HG02852 (cell line): ENCODE measurements around the gene DGKI.

Experiments used
- ATAC-seq: cut with Tn5 transposase; IDR thresholded peaks from one replicate; pipeline ENCODE4 v1.9.1; 2021; ENCODE audit warnings: mild to moderate bottlenecking, moderate library complexity; ENCODE audit not compliant: unreplicated experiment

The DGKI gene

DNA sequence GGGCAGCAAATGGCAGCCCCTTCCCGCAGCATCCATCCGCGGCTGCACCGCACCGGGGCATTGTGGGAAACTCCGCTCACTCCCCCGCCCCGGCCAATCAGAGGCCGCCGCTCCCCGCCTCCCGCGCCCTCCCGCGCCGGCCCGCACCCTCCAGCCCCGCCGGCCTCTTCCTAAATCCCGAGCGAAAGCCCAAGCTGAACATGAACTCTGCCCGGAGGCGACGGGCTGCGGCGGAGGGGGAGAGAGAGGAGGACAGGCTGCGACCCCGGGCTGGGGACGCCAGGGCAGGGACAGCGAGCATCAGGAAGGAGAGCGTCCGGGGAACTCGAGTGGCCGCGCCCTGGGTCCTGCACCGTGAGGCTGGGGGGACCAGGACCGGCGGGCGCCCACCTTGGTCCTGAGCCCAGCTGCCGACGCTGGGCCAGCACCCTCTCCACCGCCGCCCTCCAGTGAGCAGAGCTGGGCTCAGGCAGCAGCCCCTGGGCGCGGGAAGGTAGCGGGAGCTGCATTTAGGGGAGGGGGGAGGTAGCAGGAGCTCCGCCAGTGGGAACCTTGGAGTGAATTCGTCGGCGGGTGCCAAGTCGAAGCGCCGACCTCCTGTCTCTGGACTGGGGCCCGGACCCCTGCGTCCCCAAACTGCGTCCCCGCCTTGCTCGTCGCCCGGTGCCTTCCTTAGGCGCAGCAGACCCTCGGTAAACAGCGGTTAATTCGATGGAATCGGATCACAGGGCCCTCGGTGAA, at the start of gene DGKI:
Gene DGKI (minus strand): TSS at position 148 of the 741 bp plus-strand sequence.
- peak; percentile 42 for ATAC-seq

DNA sequence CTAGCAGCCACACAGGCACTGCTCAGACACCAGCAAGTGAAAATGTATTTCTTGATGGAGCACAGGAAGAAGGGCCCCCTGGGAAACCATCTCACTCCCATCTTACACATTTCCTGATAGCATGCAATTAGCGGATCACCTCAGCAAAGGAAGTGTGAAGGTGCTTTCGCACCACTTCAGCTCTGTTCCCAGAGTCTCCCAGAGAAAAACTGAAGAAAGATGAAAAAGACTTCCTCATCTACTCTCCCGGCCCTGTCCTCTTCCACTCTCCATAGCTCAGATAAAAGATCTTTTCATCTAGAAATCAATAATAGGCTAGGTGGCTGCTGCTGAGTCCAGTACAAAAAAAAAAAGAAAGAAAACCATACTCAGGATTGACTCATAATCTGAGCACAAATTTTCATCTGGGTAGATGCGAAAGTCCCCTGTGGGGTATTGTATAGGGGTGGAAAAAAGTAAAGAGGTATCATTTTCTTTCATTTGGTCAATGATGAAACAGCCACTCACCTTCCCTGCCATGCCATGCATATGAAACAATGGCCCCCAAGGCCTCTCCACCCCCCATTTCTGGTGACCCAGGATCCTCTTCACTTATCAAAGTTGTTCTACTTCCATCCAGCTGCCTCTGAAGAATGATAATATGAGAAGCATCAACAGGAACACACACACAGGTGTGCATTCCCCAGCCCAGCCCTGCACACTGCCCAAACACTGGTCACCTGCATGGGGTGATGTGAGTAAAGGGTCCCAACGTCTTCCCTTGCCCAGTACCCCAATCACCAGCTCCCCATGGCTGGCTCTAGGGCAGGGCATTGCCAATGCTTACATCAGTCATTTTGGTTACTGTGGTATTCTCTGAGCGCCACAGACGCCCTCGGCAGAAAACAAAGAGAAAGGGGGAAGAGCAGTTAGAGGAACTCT, 48.8 kb upstream of the DGKI start:
- peak; percentile 80 for ATAC-seq

DNA sequence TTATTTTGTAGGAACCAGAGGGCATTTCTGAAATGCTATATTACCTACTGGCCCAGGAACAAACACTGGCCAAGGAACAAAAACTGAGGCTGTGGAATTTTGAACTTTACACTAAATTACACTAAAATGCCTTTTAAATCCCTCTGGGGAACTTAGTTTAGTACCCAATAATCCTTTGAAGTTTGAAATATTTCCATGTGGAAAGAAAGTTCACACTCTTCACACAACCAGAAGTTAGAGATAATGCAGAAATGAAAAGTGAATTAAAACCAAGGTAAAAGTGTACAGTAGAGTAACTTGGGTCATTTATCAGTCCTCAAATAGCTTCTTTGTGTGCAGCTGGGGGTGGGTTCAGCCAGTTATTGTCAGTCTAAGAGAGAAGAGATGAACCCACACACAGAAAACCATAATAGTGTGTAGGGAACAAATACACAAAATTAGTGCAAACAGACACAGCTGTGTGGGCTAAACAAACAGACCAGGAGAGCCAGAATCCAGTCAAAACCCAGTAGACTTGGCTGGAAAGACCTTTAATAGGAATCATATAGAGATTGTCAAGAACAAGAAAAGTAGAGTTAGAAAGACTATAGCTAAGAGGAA, 46.5 kb upstream of the DGKI start:
- ATAC-seq: no peak

DNA sequence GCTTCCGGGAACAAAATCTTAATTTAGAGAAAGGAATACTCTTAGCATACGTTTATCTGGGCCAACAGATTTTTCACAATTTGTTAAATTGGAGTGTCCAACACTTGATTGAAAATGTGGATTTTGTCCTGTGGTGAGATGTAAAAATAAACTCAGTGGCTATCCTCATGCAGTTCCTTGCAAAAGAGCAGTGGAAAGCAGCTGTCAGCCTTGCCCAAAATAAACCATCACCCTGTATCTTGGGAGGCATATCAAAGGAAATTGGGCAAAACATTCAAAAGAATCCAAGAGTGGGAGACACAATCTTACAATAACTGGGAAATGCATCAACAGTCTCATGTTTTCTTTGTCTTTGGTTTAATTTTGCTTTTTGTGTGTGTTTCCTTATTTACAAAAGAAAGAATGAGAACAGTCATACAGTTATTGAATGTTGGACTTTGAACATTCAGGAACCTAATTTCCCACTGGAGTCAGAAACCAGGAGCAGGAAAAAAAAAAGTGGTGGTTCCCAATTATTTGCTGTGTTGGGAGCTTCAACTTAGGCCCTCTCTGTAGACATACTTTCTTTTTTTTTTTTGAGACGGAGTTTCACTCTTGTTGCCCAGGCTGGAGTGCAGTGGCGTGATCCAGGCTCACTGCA, 44.4 kb upstream of the DGKI start:
- no peak for ATAC-seq

DNA sequence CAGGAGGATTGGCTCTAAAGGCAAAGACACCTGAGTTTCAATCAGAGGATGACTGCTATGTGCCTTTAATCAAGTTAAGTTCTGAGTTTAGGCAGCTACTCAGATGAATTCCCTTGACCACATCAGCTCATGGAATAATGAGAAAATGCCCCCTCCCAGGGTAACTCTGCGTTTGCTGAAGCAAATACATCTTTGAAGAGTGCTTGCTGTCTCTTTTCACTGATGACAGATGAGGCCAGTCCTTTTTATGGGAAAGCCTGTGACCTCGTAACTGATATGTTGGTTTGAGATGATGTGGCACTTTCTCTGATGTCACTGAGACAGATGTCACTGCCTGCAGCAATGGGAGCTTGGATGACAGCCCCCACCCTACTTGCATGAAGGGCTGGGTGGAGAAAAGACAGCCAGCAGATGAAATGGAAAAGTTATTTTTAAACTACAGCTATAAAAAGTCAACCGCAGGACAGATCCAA, 43.7 kb upstream of the DGKI start:
- ATAC-seq: no peak

DNA sequence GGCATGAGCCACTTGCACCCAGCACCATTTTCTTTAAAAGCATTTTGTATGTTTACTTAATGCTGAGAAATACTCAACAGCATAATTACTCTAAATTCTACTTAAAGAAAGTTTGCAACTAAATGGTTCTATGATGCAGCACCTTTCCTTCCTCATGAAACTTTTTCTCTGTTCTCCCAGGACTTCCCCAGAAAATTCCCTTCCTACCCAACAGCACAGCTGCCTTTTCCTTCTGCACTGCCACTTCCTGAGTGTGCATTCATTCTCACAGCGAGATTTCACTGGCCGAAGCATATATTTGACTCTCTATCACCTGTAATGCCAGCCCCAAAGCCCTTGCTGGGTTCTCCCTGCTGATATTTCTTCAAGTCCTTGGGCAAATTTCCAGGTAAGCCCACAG, 41.5 kb upstream of the DGKI start:
- ATAC-seq: no peak

DNA sequence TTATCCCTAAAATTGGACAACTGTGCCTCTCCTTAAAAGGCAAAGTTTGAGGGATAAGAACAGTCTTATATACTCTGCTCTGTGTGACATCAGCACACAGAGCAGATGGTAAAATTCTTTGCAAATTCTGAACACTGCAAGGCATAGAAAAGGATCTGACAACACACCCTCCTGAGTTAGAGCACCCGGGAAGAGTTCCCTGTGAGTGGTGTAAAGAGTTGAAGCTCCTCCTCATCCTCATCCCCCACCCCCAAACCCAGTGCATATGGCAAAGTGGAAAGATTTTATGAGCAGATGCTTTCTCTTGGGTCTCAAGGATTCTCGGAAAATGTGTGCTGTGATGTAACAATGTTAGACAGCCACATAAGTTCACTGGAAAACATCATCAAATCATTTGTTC, 40.0 kb upstream of the DGKI start:
- ATAC-seq: no peak

DNA sequence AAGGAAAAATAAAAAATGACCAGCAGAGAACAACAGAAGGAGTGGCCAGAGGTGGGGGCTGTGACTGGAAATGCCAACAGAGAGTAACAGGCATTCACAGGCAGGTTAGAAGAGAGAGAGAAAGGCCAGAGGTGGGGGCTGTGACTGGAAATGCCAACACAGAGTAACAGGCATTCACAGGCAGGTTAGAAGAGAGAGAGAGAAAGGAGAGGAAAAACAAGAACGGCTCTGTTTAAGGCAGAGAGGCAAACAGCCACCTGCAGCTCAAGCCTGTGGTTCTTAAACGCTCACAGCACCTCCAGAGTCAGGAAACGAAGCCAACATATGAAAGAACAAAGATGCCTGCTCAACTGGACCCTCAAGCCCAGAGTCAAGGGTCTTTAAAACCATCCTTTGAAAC, 39.5 kb upstream of the DGKI start:
- ATAC-seq: no peak

DNA sequence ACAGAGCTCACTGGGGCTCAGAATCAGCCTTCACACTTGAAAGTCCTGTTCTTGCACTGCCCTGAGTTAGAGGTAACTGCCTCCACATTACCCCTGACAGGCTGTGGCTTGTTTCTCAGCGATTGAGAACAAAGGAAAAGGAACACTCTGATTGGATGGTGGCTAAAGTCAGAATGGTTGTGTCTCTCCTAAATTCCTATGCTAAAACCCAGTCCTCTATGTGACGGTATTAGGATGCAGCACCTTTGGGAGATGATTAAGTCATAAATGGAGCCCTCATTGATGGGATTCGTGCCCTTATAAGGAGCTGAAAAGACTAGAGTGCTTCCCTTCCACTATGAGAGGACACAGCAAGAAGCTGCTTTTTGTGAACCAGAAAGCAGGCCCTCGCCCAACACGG, 38.9 kb upstream of the DGKI start:
- ATAC-seq: no peak

DNA sequence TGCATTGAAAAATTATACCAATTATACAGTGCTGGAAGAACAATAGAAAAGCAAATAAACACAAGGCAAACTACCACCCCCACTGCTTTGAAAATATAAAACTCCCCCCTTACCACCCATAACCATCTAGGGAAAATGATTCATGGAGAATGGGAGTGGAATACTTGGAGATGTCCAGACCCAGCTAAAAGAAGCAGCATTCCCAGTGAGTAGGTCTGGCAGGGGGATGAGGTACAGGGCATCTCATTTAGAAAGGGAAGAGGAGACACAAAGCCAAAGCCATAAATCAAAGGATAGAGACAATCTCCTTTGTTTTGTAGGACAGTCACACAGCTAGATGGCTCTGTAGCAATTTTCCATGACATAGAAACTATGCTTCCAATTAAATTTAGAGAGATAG, 36.0 kb upstream of the DGKI start:
- ATAC-seq: no peak

DNA sequence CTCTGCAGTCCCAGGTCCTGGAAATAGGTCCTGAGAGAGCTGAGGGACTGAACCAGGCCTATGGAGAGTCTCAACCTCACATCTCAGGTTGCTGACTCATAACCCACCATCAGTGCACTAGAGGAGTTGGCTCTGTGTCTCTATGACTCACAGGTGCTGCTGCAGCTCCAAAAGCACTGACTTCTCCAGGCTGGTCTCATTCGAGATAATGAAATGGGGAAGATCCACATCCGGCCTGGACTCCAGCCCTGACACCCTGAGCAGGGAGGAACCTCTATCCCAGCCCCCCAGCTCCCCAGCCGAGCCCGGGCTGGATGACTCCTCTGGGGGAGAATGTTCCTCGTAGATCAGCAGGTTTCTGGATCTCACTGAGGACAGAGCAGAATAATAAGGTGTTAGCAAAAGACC, 35.5 kb upstream of the DGKI start:
- peak; percentile 97 for ATAC-seq

DNA sequence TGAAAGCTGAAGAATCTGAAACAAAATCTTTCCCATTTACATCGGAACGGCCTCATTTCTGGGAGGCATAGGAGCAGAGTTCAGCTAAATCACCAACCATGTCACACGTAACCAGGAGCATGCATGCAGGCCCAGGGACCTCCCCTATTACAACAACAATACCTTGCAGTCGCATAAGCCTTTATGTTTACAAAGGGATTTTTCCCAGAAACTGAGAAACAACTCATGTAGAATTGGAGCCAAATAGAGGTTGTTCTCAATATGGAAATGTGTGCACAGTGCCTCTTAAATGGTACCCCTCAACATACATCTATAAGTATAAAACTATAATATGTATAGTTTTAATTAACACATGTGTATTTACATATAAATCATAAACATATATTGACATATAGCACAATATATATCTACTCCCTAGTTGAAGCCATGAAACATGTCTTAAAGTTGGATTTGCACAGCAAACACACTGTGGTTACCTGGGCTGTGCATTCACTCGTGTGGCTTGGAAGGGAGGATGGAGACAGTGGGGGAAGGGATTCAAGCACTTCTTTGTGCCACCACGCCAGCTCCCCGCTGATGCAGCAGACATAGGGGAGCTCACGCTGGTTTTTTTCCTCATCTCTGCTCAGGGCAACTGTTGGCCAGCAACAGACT, 35.0 kb upstream of the DGKI start:
- peak; percentile 8 for ATAC-seq

DNA sequence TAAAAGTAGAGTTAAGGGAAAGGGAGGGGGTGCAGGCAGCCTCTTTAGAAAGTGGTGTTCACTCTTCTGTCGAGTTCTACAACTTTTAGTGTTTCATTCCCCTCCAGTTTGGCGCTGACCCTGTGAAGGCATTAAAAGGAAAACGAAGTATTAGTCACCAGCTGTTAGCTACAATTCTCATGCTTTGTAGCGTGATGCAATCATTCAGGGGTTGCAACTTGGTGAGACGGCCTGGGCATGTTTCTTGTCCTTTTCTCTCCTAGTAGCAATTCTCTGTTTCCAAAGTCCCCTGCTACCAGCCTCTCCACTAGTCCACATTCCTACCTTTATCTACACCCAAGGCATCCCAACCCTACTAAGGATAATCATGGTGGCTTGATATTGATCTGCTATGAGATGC, 33.7 kb upstream of the DGKI start:
- ATAC-seq: no peak

DNA sequence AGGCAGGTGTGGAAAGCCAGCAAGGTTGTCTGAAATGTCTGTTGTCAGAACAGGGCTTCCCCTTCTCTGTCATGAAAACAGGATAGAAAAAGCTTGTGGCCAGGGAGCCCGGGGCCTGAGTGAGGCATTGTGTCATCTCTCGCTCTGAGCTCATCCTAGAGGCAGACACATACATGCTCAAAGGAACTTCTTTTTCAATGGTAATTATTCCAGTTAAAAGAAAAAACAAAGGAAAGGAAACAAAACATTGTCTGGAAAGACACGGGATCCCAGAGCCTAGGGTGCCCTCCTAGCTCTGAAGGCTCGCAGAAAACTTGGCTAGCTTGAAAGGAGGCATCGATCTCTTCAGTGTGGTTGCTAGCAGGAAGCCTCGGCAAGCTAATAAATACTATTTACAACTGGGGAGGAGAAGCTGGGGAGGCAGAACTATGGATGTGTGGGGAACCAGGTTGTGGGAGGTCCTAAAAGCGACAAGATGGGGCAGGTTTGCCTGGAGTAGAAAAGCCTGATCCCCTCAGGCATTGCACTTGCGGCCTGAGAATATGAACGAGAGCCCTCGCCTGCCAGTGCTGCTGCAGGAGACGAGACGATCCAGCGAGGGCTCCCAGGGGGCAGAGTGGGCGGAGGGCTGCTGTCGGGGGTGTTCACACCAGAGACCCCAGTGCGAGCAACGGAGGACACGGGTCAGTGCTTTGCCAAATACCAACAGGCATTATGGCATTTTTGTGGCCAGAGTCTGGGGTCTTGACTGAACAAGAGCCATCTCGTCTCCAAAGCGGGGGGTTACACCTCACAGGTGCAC, 32.8 kb upstream of the DGKI start:
- ATAC-seq: no peak

DNA sequence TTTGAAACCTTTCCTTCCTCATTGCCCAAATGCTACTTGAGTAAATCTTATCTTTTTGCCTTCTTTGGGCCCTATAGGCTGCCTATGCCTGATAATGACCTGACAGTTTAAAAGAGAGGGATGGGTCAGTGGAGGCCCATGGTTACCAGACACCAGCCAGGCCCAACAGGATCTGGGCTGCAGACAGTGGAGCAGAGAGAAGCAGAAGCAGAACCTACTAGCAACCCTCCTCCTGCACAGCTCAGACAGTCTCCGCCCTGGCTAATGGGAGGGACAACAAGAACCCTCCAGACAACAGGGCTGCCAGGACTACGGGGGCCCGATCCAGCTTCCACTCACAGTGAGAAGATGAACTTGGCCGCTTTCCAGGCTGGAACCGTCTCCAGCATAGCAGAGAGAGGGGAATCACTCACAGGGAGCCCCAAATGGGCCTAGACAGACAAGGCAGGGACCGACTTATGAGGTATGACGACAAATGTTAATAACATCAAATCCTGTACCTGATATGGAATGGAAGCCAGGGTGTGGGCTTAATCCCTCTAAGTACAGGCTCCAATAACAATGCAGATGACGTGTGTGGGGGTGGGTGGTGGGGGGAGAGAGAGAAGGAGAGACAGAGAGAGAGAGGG, 31.7 kb upstream of the DGKI start:
- no peak for ATAC-seq

DNA sequence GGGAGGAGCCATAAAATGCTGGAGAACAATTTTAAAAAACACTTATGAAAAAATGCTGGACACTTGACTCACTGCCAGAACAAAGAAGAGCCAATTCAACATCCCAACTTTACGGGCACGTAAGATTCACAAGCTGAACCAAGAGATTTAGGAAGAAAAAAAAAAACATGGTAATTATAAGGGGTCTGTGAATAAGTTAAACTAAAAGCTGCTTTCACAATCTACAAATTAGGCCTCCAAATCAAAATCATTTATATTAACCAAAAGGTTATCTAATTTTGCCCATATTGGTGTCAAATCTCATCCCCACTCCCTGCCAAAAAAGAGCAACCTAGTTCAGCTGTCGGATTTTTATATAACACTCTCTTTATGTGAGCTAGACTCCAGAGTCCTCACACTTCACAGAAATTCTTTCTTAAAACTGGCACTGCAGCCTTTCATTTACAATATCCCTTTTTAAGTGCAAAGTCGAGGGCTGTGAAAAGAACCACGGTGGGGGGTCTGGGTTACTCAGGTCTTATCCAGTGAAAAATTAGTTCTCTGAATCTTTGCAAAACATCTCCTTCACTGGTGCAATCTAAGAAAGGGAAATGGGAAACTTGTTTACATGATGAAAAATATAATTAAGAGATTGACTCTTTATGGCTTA, 30.4 kb upstream of the DGKI start:
- ATAC-seq: no peak

DNA sequence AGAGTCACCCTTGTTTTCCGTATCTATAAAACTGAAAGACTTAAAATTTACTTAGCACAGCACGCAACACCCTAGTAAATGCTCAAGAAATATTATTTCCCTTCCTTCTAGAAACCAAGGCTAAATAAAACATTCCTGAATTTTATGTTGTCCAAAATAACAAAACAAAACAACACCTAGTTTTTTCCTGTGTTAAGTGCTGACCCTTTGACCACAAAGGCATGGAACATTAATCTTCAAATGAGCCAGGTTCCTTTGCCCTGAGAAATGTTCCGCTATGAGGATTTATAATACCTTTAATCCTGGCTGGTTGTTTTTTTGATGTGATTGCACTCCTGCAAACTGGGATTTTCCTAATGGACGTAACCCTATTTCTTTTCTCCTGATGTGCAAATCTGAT, 29.0 kb upstream of the DGKI start:
- ATAC-seq: no peak

DNA sequence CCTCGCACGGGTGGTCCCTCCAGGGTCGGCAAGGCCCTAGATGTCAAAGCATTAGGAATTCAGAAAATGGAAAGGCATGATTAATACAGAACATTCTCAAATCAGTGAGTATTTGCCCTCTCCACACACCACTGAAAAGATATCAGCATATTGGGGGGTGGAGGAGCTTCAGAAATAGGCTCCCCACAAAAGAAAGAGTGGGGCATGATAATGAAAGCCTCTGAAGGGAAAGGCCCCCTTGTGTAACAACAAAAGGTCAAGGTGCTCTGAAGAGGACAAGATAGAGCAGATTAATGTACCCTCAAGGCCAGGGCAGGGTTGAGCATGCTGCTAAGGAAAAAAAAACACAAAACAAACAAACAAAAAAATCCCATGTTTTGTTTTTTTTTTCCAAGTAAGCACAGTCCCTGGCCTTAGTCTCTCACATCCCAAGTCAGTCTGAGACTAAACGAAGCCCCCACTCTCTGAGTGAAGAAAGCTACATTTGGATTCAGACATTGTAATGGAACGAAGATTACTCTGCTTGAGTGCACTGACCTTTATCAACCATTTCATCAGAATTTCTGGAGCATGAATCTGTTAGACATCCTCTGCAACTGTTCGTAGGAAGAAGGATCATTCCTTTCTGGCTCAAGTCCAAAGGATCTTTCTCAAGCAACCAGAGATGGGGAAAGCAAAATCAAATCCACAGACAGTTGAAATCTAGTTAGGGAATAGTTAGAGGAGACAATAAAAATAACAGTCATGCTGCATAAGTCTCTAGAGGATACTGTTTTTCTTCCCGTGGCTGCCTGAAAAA, 27.4 kb upstream of the DGKI start:
- ATAC-seq: no peak
